Liver (tissue), 9 donors: ENCODE measurements around the gene IQCM. TPM values are rescaled to one million over a fixed set of nuclear protein-coding genes. Genes with fewer than 3 reads are reported as not detected.

ENCODE experiments used
- DNase-seq: peaks from one replicate; pipeline ENCODE4 v3.0.0-alpha.2; 2017; ENCODE audit warnings: low spot score
- H3K27ac ChIP-seq, 2 donors: one replicate each; pipeline ENCODE4 v1.7.0; 2013; ENCODE audit warnings: inconsistent platforms in 2 of 2, low read length in 2 of 2, control low read depth in 1 of 2, low read depth in 1 of 2, mild to moderate bottlenecking in 1 of 2
- H3K27me3 ChIP-seq, 4 donors: one replicate each; pipeline versions ENCODE4 v1.6.1 to v1.7.0; 2013; ENCODE audit warnings: low read length in 3 of 4, inconsistent platforms in 1 of 4, mild to moderate bottlenecking in 1 of 4, moderate library complexity in 1 of 4; ENCODE audit not compliant: control insufficient read depth in 4 of 4, insufficient read depth in 4 of 4
- H3K36me3 ChIP-seq, 4 donors: one replicate each; pipeline versions ENCODE4 v1.6.1 to v1.7.0; 2013; ENCODE audit warnings: low read length in 3 of 4, mild to moderate bottlenecking in 3 of 4, low read depth in 1 of 4, moderate library complexity in 1 of 4; ENCODE audit not compliant: control insufficient read depth in 4 of 4, insufficient read depth in 3 of 4
- H3K4me1 ChIP-seq, 4 donors: one replicate each; pipeline versions ENCODE4 v1.6.1 to v1.7.0; 2013; ENCODE audit warnings: low read length in 3 of 4, mild to moderate bottlenecking in 3 of 4, moderate library complexity in 1 of 4; ENCODE audit not compliant: control insufficient read depth in 4 of 4, insufficient read depth in 4 of 4
- H3K4me3 ChIP-seq, 3 donors: one replicate each; pipeline versions ENCODE4 v1.6.1 to v1.7.0; 2013; ENCODE audit warnings: low read length in 3 of 3, control low read depth in 1 of 3, low read depth in 1 of 3, mild to moderate bottlenecking in 1 of 3
- H3K9ac ChIP-seq, 2 donors: one replicate each; pipeline ENCODE4 v1.7.0; 2013; ENCODE audit warnings: low read length in 2 of 2, mild to moderate bottlenecking in 2 of 2, moderate library complexity in 2 of 2, control low read depth in 1 of 2, low read depth in 1 of 2
- H3K9me3 ChIP-seq, 4 donors: one replicate each; pipeline versions ENCODE4 v1.6.1 to v1.7.0; 2013; ENCODE audit warnings: low read length in 3 of 4; ENCODE audit not compliant: control insufficient read depth in 4 of 4
- ATF3 ChIP-seq: IDR thresholded peaks from 2 replicates; pipeline ENCODE4 v1.6.1; 2016; ENCODE audit warnings: antibody characterized with exemption
- CTCF ChIP-seq: fragments of 150-350 bp; IDR thresholded peaks from 2 replicates; pipeline ENCODE4 v1.5.1; 2017; ENCODE audit warnings: improper control_type of control experiment, low read depth, low read length; ENCODE audit not compliant: missing input control
- EGR1 ChIP-seq, 2 donors: IDR thresholded peaks; 2 replicates each; pipeline ENCODE4 v1.6.1; 2016 to 2018; ENCODE audit warnings: antibody characterized with exemption in 2 of 2, low read depth in 2 of 2
- FOXA1 ChIP-seq: IDR thresholded peaks from 2 replicates; pipeline ENCODE4 v1.6.1; 2016; ENCODE audit warnings: antibody characterized with exemption
- FOXA2 ChIP-seq: IDR thresholded peaks from 2 replicates; pipeline ENCODE4 v1.6.1; 2016; ENCODE audit warnings: antibody characterized with exemption
- GABPA ChIP-seq, 2 donors: IDR thresholded peaks in 1 of 2; conservative IDR thresholded peaks in 1 of 2; 2 replicates each; pipeline ENCODE4 v1.6.1; 2016; ENCODE audit warnings: antibody characterized with exemption in 2 of 2, mild to moderate bottlenecking in 1 of 2, moderate library complexity in 1 of 2
- HNF4A ChIP-seq, 2 donors: conservative IDR thresholded peaks; 2 replicates each; pipeline ENCODE4 v1.6.1; 2016; ENCODE audit warnings: antibody characterized with exemption in 2 of 2, mild to moderate bottlenecking in 2 of 2
- HNF4G ChIP-seq: IDR thresholded peaks from 2 replicates; pipeline ENCODE4 v1.6.1; 2016; ENCODE audit warnings: antibody characterized with exemption
- JUND ChIP-seq, 2 donors: IDR thresholded peaks; 2 replicates each; pipeline ENCODE4 v1.6.1; 2016; ENCODE audit warnings: antibody characterized with exemption in 2 of 2
- MAX ChIP-seq: IDR thresholded peaks from 2 replicates; pipeline ENCODE4 v1.6.1; 2016; ENCODE audit warnings: antibody characterized with exemption
- NR2F2 ChIP-seq: IDR thresholded peaks from 2 replicates; pipeline ENCODE4 v1.6.1; 2016; ENCODE audit warnings: antibody characterized with exemption
- RAD21 ChIP-seq, 2 donors: IDR thresholded peaks; 2 replicates each; pipeline ENCODE4 v1.6.1; 2016; ENCODE audit warnings: antibody characterized with exemption in 2 of 2, mild to moderate bottlenecking in 2 of 2
- REST ChIP-seq: IDR thresholded peaks from 2 replicates; pipeline ENCODE4 v1.6.1; 2016; ENCODE audit warnings: antibody characterized with exemption, mild to moderate bottlenecking
- RXRA ChIP-seq, 2 donors: IDR thresholded peaks; 2 replicates each; pipeline ENCODE4 v1.6.1; 2017 to 2018; ENCODE audit warnings: antibody characterized with exemption in 2 of 2, mild to moderate bottlenecking in 1 of 2
- SP1 ChIP-seq: IDR thresholded peaks from 2 replicates; pipeline ENCODE4 v1.6.1; 2018; ENCODE audit warnings: antibody characterized with exemption, mild to moderate bottlenecking
- TAF1 ChIP-seq: conservative IDR thresholded peaks from 2 replicates; pipeline ENCODE4 v1.6.1; 2016; ENCODE audit warnings: antibody characterized with exemption, mild to moderate bottlenecking
- YY1 ChIP-seq: IDR thresholded peaks from 2 replicates; pipeline ENCODE4 v1.6.1; 2016; ENCODE audit warnings: antibody characterized with exemption, mild to moderate bottlenecking
- ZBTB33 ChIP-seq: IDR thresholded peaks from 2 replicates; pipeline ENCODE4 v1.6.1; 2016; ENCODE audit warnings: antibody characterized with exemption
- WGBS: extraction: QIAGEN DNeasy Blood & Tissue Kit; methylation state at CpG from one replicate; pipeline ENCODE4 v1.1.7; 2013; 5-methylcytosine and 5-hydroxymethylcytosine counted together
- polyA plus RNA-seq, 2 donors: library from polyadenylated mRNA; stranded (reverse) in 1 of 2; unstranded in 1 of 2; fragments of 200-250 nt in 1 of 2; fragments of >200 nt in 1 of 2; fragmentation: Nextera tagmentation in 1 of 2; extraction: Ambion mirVana in 1 of 2; gene quantifications; one replicate each; pipeline versions ENCODE4 v1.2.1 to v1.2.3, GENCODE V29; 2013 to 2015
- total RNA-seq, 2 donors: library from RNA; depleted of rRNA; stranded (reverse); fragments of >200 nt; gene quantifications; one replicate each; pipeline ENCODE4 v1.2.3, GENCODE V29; 2014
- donor health status: healthy.
- donor health status: healthy.
- donor health status: healthy.
- donor health status: healthy.
- donor health status: healthy.

IQCM gene
- total and polyA plus RNA-seq, 4 donors = 0.08 TPM; not detected in 3

GRCh38 chr4:149727663-149728062, 88.0 kb downstream of the IQCM start (continued):
- TF ChIP-seq GABPA (IDR thresholded peaks at IDR 0.05 in 1 of 2, conservative IDR thresholded peaks at IDR 0.05 in 1 of 2) = no peak

GRCh38 chr4:149723065-149723464, 92.6 kb downstream of the IQCM start:
- Histone ChIP-seq H3K4me3 (no peak overlapping the region), H3K4me1 (no peaks in the 10 kb centered on the region), H3K9ac (no peak overlapping the region), H3K9me3 (peaks cover 0 to 2% (median 0%) of the 10 kb centered on the region in 4 donors), H3K27ac (no peak overlapping the region), H3K36me3 (no peaks in the 10 kb centered on the region), H3K27me3 (no peaks in the 10 kb centered on the region)
- TF ChIP-seq TAF1 (no peak), HNF4G (no peak), EGR1 (IDR thresholded peaks at IDR 0.05; ENCODE audit: low read depth in 2 of 2) (no peak), REST (no peak), ZBTB33 (no peak), GABPA (IDR thresholded peaks at IDR 0.05 in 1 of 2, conservative IDR thresholded peaks at IDR 0.05 in 1 of 2) (no peak), SP1 (no peak), HNF4A (conservative IDR thresholded peaks at IDR 0.05) (no peak), RAD21 (IDR thresholded peaks at IDR 0.05) (no peak), FOXA2 (no peak), RXRA (IDR thresholded peaks at IDR 0.05) (no peak), JUND (IDR thresholded peaks at IDR 0.05) (no peak), CTCF (no peak), ATF3 (no peak), MAX (no peak), YY1 (no peak), FOXA1 (no peak), NR2F2 (no peak)
- WGBS = 67% methylated on average over 2 of the region's 2 CpGs
- DNase-seq = no peak
